NB4 (cell line): ENCODE measurements around the gene TAPBPL.

Source experiments
- POLR2A ChIP-seq: IDR thresholded peaks from 2 replicates; pipeline ENCODE4 v1.6.1; 2011; ENCODE audit warnings: mild to moderate bottlenecking; ENCODE audit not compliant: insufficient read length; ENCODE audit errors: extremely low read depth
- TF ChIP-seq, protein P1 (sequence below): IDR thresholded peaks from one replicate; pipeline ENCODE4 v1.5.1; 2012; ENCODE audit warnings: low read depth, low read length
- TF ChIP-seq, protein P2 (sequence below): IDR thresholded peaks from 2 replicates; pipeline ENCODE4 v1.6.1; 2011; ENCODE audit warnings: low read depth, low read length

DNA sequence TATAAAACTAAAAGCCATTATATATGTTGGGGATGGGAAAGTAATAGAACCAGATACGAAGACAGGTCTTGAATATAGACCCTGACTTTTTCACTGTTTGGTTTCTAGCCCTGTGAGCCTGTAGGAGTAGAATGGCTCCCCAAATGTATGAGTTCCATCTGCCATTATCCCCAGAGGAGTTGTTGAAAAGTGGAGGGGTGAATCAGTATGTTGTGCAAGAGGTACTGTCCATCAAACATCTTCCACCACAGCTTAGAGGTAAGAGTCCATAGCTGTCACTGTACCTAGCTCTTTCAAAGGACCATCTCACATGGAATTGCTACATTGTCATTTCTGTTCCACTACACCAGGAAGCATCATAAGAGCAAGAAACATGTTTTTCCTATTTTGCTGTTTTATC, 43.1 kb downstream of the TAPBPL start:
- TF ChIP-seq, protein P1, sequence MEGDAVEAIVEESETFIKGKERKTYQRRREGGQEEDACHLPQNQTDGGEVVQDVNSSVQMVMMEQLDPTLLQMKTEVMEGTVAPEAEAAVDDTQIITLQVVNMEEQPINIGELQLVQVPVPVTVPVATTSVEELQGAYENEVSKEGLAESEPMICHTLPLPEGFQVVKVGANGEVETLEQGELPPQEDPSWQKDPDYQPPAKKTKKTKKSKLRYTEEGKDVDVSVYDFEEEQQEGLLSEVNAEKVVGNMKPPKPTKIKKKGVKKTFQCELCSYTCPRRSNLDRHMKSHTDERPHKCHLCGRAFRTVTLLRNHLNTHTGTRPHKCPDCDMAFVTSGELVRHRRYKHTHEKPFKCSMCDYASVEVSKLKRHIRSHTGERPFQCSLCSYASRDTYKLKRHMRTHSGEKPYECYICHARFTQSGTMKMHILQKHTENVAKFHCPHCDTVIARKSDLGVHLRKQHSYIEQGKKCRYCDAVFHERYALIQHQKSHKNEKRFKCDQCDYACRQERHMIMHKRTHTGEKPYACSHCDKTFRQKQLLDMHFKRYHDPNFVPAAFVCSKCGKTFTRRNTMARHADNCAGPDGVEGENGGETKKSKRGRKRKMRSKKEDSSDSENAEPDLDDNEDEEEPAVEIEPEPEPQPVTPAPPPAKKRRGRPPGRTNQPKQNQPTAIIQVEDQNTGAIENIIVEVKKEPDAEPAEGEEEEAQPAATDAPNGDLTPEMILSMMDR, result no peak
- no peak for TF ChIP-seq POLR2A
- TF ChIP-seq, protein P2, sequence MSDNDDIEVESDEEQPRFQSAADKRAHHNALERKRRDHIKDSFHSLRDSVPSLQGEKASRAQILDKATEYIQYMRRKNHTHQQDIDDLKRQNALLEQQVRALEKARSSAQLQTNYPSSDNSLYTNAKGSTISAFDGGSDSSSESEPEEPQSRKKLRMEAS, result no peak
